Measurements from ENCODE around the gene FAM216B.

FAM216B gene

GRCh38 chr13:42808341-42808940, 27.1 kb downstream of the FAM216B start:
- H3K4me3 ChIP-seq (ENCODE audit: insufficient read depth in 1 of 2, low read depth in 1 of 2, low read length in 2 of 2): no peak overlapping the region
- H3K18ac ChIP-seq (ENCODE audit: low read depth in 1 of 2, low read length in 2 of 2): no peak overlapping the region
- no peak overlapping the region for H4K8ac ChIP-seq (ENCODE audit: low read length)
- H4K91ac ChIP-seq (ENCODE audit: low read length): no peak overlapping the region
- no peaks in the 10 kb centered on the region for H3K9me3 ChIP-seq (ENCODE audit: control insufficient read depth, low read length)
- H3K4ac ChIP-seq (ENCODE audit: low read depth in 1 of 2, low read length in 2 of 2): no peak overlapping the region
- H3K4me1 ChIP-seq (ENCODE audit: control insufficient read depth, insufficient read depth, low read depth, low read length): peaks cover 5% of the 10 kb centered on the region
- H2BK5ac ChIP-seq (ENCODE audit: low read depth, low read length, poor library complexity, severe bottlenecking): no peak overlapping the region
- peaks cover 0 to 52% of the 10 kb centered on the region in 2 experiments for H3K36me3 ChIP-seq (ENCODE audit: control insufficient read depth in 1 of 2, insufficient read depth in 2 of 2, low read depth in 1 of 2, low read length in 2 of 2)
- H2AFZ ChIP-seq (ENCODE audit: low read depth, low read length): no peak overlapping the region
- H3K23ac ChIP-seq (ENCODE audit: low read length in 2 of 2): no peak overlapping the region
- H2BK12ac ChIP-seq (ENCODE audit: low read length in 2 of 2): no peak overlapping the region
- no peak overlapping the region for H3K14ac ChIP-seq (ENCODE audit: low read length in 2 of 2)
- H2BK120ac ChIP-seq (ENCODE audit: low read depth, low read length): no peak overlapping the region
- H3K4me2 ChIP-seq (ENCODE audit: low read length, poor library complexity, severe bottlenecking): no peak overlapping the region
- no peaks in the 10 kb centered on the region for H3K27me3 ChIP-seq (ENCODE audit: control insufficient read depth in 1 of 2, insufficient read depth in 1 of 2, low read length in 2 of 2)
- peak; percentile 14 for DNase-seq
- 85% methylated on average over 5 of the region's 5 CpGs for WGBS
- H3K79me1 ChIP-seq (replicated peaks; ENCODE audit: low read length, poor library complexity, severe bottlenecking): no peaks in the 10 kb centered on the region
- H2AK5ac ChIP-seq (ENCODE audit: low read length, severe bottlenecking): no peak overlapping the region
- no peak overlapping the region for H2BK15ac ChIP-seq (ENCODE audit: low read depth, poor library complexity, severe bottlenecking)
- H3K27ac ChIP-seq (ENCODE audit: low read length, poor library complexity, severe bottlenecking): no peak overlapping the region
- no peak overlapping the region for H3K9ac ChIP-seq (ENCODE audit: low read length)

- WGBS: 88% methylated on average over 5 of the region's 5 CpGs
- H3K23ac ChIP-seq (ENCODE audit: low read length in 2 of 2): no peak overlapping the region
- H3K14ac ChIP-seq (ENCODE audit: low read length in 2 of 2): no peak overlapping the region
- no peak overlapping the region for H4K8ac ChIP-seq (ENCODE audit: low read length)
- H3K4me1 ChIP-seq (ENCODE audit: control insufficient read depth, insufficient read depth, low read depth, low read length): peaks cover 5% of the 10 kb centered on the region
- H3K4me3 ChIP-seq (ENCODE audit: insufficient read depth in 1 of 2, low read depth in 1 of 2, low read length in 2 of 2): no peak overlapping the region
- H3K36me3 ChIP-seq (ENCODE audit: control insufficient read depth in 1 of 2, insufficient read depth in 2 of 2, low read depth in 1 of 2, low read length in 2 of 2): peaks cover 0 to 75% of the 10 kb centered on the region in 2 experiments
- DNase-seq: no peak
- no peaks in the 10 kb centered on the region for H3K79me1 ChIP-seq (replicated peaks; ENCODE audit: low read length, poor library complexity, severe bottlenecking)
- no peak overlapping the region for H3K27ac ChIP-seq (ENCODE audit: low read length, poor library complexity, severe bottlenecking)
- H2BK5ac ChIP-seq (ENCODE audit: low read depth, low read length, poor library complexity, severe bottlenecking): no peak overlapping the region
- no peak overlapping the region for H3K9ac ChIP-seq (ENCODE audit: low read length)
- H3K4ac ChIP-seq (ENCODE audit: low read depth in 1 of 2, low read length in 2 of 2): no peak overlapping the region
- no peak overlapping the region for H3K18ac ChIP-seq (ENCODE audit: low read depth in 1 of 2, low read length in 2 of 2)
- no peak overlapping the region for H3K4me2 ChIP-seq (ENCODE audit: low read length, poor library complexity, severe bottlenecking)
- no peak overlapping the region for H4K91ac ChIP-seq (ENCODE audit: low read length)
- no peak overlapping the region for H2AFZ ChIP-seq (ENCODE audit: low read depth, low read length)
- H2BK12ac ChIP-seq (ENCODE audit: low read length in 2 of 2): no peak overlapping the region
- H2AK5ac ChIP-seq (ENCODE audit: low read length, severe bottlenecking): no peak overlapping the region
- no peaks in the 10 kb centered on the region for H3K27me3 ChIP-seq (ENCODE audit: control insufficient read depth in 1 of 2, insufficient read depth in 1 of 2, low read length in 2 of 2)
- H3K9me3 ChIP-seq (ENCODE audit: control insufficient read depth, low read length): no peaks in the 10 kb centered on the region
- H2BK15ac ChIP-seq (ENCODE audit: low read depth, poor library complexity, severe bottlenecking): no peak overlapping the region
- no peak overlapping the region for H2BK120ac ChIP-seq (ENCODE audit: low read depth, low read length)
These were observed 30.9 kb downstream of the FAM216B start for GRCh38 chr13:42812316-42812715.

- Histone ChIP-seq H2BK12ac (ENCODE audit: low read length in 2 of 2) (no peak overlapping the region), H3K36me3 (ENCODE audit: control insufficient read depth in 1 of 2, insufficient read depth in 2 of 2, low read depth in 1 of 2, low read length in 2 of 2) (peaks cover 0 to 62% of the 10 kb centered on the region in 2 experiments)
These were observed 33.5 kb downstream of the FAM216B start for GRCh38 chr13:42814868-42815267.

GRCh38 chr13:42815681-42816080, 34.3 kb downstream of the FAM216B start:
- Histone ChIP-seq H3K4me3 (ENCODE audit: insufficient read depth in 1 of 2, low read depth in 1 of 2, low read length in 2 of 2) (peak overlapping the region in 1 of 2 experiments; percentile 64), H3K4me2 (ENCODE audit: low read length, poor library complexity, severe bottlenecking) (no peak overlapping the region), H3K4ac (ENCODE audit: low read depth in 1 of 2, low read length in 2 of 2) (no peak overlapping the region), H3K27ac (ENCODE audit: low read length, poor library complexity, severe bottlenecking) (no peak overlapping the region), H3K18ac (ENCODE audit: low read depth in 1 of 2, low read length in 2 of 2) (no peak overlapping the region), H2BK15ac (ENCODE audit: low read depth, poor library complexity, severe bottlenecking) (no peak overlapping the region), H3K9ac (ENCODE audit: low read length) (peak overlapping the region; percentile 84), H2BK5ac (ENCODE audit: low read depth, low read length, poor library complexity, severe bottlenecking) (no peak overlapping the region), H2BK120ac (ENCODE audit: low read depth, low read length) (no peak overlapping the region), H3K36me3 (ENCODE audit: control insufficient read depth in 1 of 2, insufficient read depth in 2 of 2, low read depth in 1 of 2, low read length in 2 of 2) (peaks cover 0 to 54% of the 10 kb centered on the region in 2 experiments), H4K8ac (ENCODE audit: low read length) (no peak overlapping the region), H3K27me3 (ENCODE audit: control insufficient read depth in 1 of 2, insufficient read depth in 1 of 2, low read length in 2 of 2) (no peaks in the 10 kb centered on the region), H2AFZ (ENCODE audit: low read depth, low read length) (no peak overlapping the region), H2BK12ac (ENCODE audit: low read length in 2 of 2) (peak overlapping the region in 1 of 2 experiments; percentile 19), H3K9me3 (ENCODE audit: control insufficient read depth, low read length) (no peaks in the 10 kb centered on the region), H3K14ac (ENCODE audit: low read length in 2 of 2) (no peak overlapping the region), H3K4me1 (ENCODE audit: control insufficient read depth, insufficient read depth, low read depth, low read length) (peaks cover 2% of the 10 kb centered on the region), H3K79me1 (replicated peaks; ENCODE audit: low read length, poor library complexity, severe bottlenecking) (no peaks in the 10 kb centered on the region), H3K23ac (ENCODE audit: low read length in 2 of 2) (no peak overlapping the region), H2AK5ac (ENCODE audit: low read length, severe bottlenecking) (no peak overlapping the region), H4K91ac (ENCODE audit: low read length) (no peak overlapping the region)
- 73% methylated on average over 2 of the region's 3 CpGs for WGBS
- no peak for DNase-seq

More at GRCh38 chr13:42814868-42815267, 33.5 kb downstream of the FAM216B start:
- Histone ChIP-seq H4K8ac (ENCODE audit: low read length) (no peak overlapping the region), H3K4me3 (ENCODE audit: insufficient read depth in 1 of 2, low read depth in 1 of 2, low read length in 2 of 2) (peak overlapping the region in 1 of 2 experiments; percentile 64), H3K9ac (ENCODE audit: low read length) (peak overlapping the region; percentile 84), H2AFZ (ENCODE audit: low read depth, low read length) (no peak overlapping the region), H3K23ac (ENCODE audit: low read length in 2 of 2) (no peak overlapping the region), H4K91ac (ENCODE audit: low read length) (no peak overlapping the region), H3K14ac (ENCODE audit: low read length in 2 of 2) (no peak overlapping the region), H2AK5ac (ENCODE audit: low read length, severe bottlenecking) (no peak overlapping the region), H3K27ac (ENCODE audit: low read length, poor library complexity, severe bottlenecking) (no peak overlapping the region), H3K4me2 (ENCODE audit: low read length, poor library complexity, severe bottlenecking) (no peak overlapping the region), H3K27me3 (ENCODE audit: control insufficient read depth in 1 of 2, insufficient read depth in 1 of 2, low read length in 2 of 2) (no peaks in the 10 kb centered on the region), H2BK5ac (ENCODE audit: low read depth, low read length, poor library complexity, severe bottlenecking) (no peak overlapping the region), H2BK120ac (ENCODE audit: low read depth, low read length) (no peak overlapping the region), H3K18ac (ENCODE audit: low read depth in 1 of 2, low read length in 2 of 2) (no peak overlapping the region), H3K4me1 (ENCODE audit: control insufficient read depth, insufficient read depth, low read depth, low read length) (peaks cover 2% of the 10 kb centered on the region), H3K9me3 (ENCODE audit: control insufficient read depth, low read length) (no peaks in the 10 kb centered on the region), H2BK15ac (ENCODE audit: low read depth, poor library complexity, severe bottlenecking) (no peak overlapping the region), H3K79me1 (replicated peaks; ENCODE audit: low read length, poor library complexity, severe bottlenecking) (no peaks in the 10 kb centered on the region), H3K4ac (ENCODE audit: low read depth in 1 of 2, low read length in 2 of 2) (no peak overlapping the region)
- DNase-seq: peak; percentile 80

Data from mesenchymal stem cell (in vitro differentiated cells and primary cell).